Fibroblast of pulmonary artery (primary cell): ENCODE data around the gene ATP8B4.
A peak's percentile ranks its signal among the peaks of the same experiment; 100 is the strongest.

Source experiments
- DNase-seq: peaks from one replicate; pipeline ENCODE4 v3.0.0-alpha.2; 2010; ENCODE audit warnings: low read depth
- H3K4me3 ChIP-seq: replicated peaks from 2 replicates; pipeline ENCODE4 v1.5.1; 2011; ENCODE audit warnings: low read depth, mild to moderate bottlenecking, control low read depth, low read length, moderate library complexity
- CTCF ChIP-seq: IDR thresholded peaks from 2 replicates; pipeline ENCODE4 v1.5.1; 2011; ENCODE audit warnings: mild to moderate bottlenecking, control low read depth, low read length, inconsistent platforms; ENCODE audit errors: missing control alignments

The ATP8B4 gene

GRCh38 chr15:50148362-50148963 is 29.4 kb upstream of the ATP8B4 start:
- no peak overlapping the region for H3K4me3 ChIP-seq
- TF ChIP-seq CTCF: peak; percentile 78
- DNase-seq: peak; percentile 81

- no peak for TF ChIP-seq CTCF
- no peak overlapping the region for H3K4me3 ChIP-seq
- no peak for DNase-seq
Observed at GRCh38 chr15:50146632-50147031, 27.6 kb upstream of the ATP8B4 start.

GRCh38 chr15:50145451-50145872 is 26.4 kb upstream of the ATP8B4 start:
- TF ChIP-seq CTCF: peak; percentile 32
- DNase-seq: peak; percentile 92
- H3K4me3 ChIP-seq: no peak overlapping the region

GRCh38 chr15:50144341-50145120 is 25.5 kb upstream of the ATP8B4 start:
- no peak for TF ChIP-seq CTCF
- no peak for DNase-seq
- no peak overlapping the region for H3K4me3 ChIP-seq

- DNase-seq: no peak
- no peak for TF ChIP-seq CTCF
- H3K4me3 ChIP-seq: no peak overlapping the region
Observed at GRCh38 chr15:50143255-50143860, 24.3 kb upstream of the ATP8B4 start.

GRCh38 chr15:50141856-50142255 is 22.8 kb upstream of the ATP8B4 start:
- no peak for TF ChIP-seq CTCF
- no peak overlapping the region for H3K4me3 ChIP-seq
- DNase-seq: no peak
